SU-DHL-6 (cell line): ENCODE results near the gene NRP1.

Experiments
- H2AFZ ChIP-seq: fragments of 200-600 bp; sonication (generic); 2 replicates; pipeline ENCODE4 v1.6.1; 2014; ENCODE audit warnings: low read depth, mild to moderate bottlenecking, moderate library complexity, mixed read lengths, antibody characterized with exemption, low read length; ENCODE audit not compliant: severe bottlenecking
- H3F3A ChIP-seq: fragments of 200-600 bp; shearing (Covaris generic); 2 replicates; pipeline ENCODE4 v1.6.0; 2016; ENCODE audit warnings: antibody characterized with exemption, mild to moderate bottlenecking; ENCODE audit not compliant: insufficient read depth
- H3K27ac ChIP-seq: fragments of 200-600 bp; sonication (generic); 2 replicates; pipeline ENCODE4 v1.5.1; 2016; ENCODE audit warnings: low read depth, mild to moderate bottlenecking, low read length, moderate library complexity, mixed read lengths
- H3K27me3 ChIP-seq: fragments of 200-600 bp; sonication (generic), shearing (Covaris generic); 2 replicates; pipeline ENCODE4 v1.6.0; 2014; ENCODE audit warnings: mild to moderate bottlenecking, low read length
- H3K36me3 ChIP-seq: fragments of 200-600 bp; sonication (generic); 2 replicates; pipeline ENCODE4 v1.6.1; 2014; ENCODE audit warnings: mild to moderate bottlenecking, low read length, mixed read lengths
- H3K4me2 ChIP-seq: fragments of 300-600, 200-600 bp; shearing (Covaris generic), sonication (generic); 2 replicates; pipeline ENCODE4 v1.6.0; 2014; ENCODE audit warnings: low read length, low read depth, mild to moderate bottlenecking; ENCODE audit not compliant: poor library complexity, severe bottlenecking
- H3K4me3 ChIP-seq: fragments of 200-600 bp; sonication (generic); 2 replicates; pipeline ENCODE4 v1.5.1; 2014; ENCODE audit warnings: antibody characterized with exemption, low read length, mild to moderate bottlenecking, mixed read lengths; ENCODE audit not compliant: insufficient read depth, poor library complexity, severe bottlenecking
- H3K79me2 ChIP-seq: fragments of 200-600 bp; sonication (generic); 2 replicates; pipeline ENCODE4 v1.6.1; 2014; ENCODE audit warnings: mild to moderate bottlenecking, low read length, moderate library complexity; ENCODE audit not compliant: insufficient read depth
- H3K9ac ChIP-seq: fragments of 200-600 bp; sonication (generic); 2 replicates; pipeline ENCODE4 v1.7.0; 2014; ENCODE audit warnings: mild to moderate bottlenecking, low read length
- H3K9me2 ChIP-seq: fragments of 200-600 bp; sonication (generic); replicated peaks from 2 replicates; pipeline ENCODE4 v1.6.1; 2014; ENCODE audit warnings: low read length; ENCODE audit not compliant: insufficient read depth
- H3K9me3 ChIP-seq: fragments of 200-600 bp; sonication (generic); 2 replicates; pipeline ENCODE4 v1.6.1; 2014; ENCODE audit warnings: low read length, mixed read lengths; ENCODE audit not compliant: insufficient read depth
- H4K20me1 ChIP-seq: fragments of 200-600 bp; sonication (generic); 2 replicates; pipeline ENCODE4 v1.6.1; 2014; ENCODE audit warnings: low read depth, mild to moderate bottlenecking, antibody characterized with exemption, low read length, moderate library complexity, mixed read lengths
- EZH2phosphoT487 ChIP-seq: fragments of 200-600 bp; sonication (generic), shearing (Covaris generic); conservative IDR thresholded peaks from 2 replicates; pipeline ENCODE4 v1.6.1; 2018; ENCODE audit warnings: mild to moderate bottlenecking, antibody characterized with exemption, low read length, moderate library complexity, mixed read lengths
- TF ChIP-seq, protein P1 (sequence below): fragments of 200-600 bp; sonication (generic); IDR thresholded peaks from one replicate; pipeline ENCODE4 v1.5.1; 2017; ENCODE audit warnings: antibody characterized with exemption, mild to moderate bottlenecking, low read length, moderate library complexity; ENCODE audit not compliant: insufficient read depth, poor library complexity, severe bottlenecking

Gene NRP1

DNA sequence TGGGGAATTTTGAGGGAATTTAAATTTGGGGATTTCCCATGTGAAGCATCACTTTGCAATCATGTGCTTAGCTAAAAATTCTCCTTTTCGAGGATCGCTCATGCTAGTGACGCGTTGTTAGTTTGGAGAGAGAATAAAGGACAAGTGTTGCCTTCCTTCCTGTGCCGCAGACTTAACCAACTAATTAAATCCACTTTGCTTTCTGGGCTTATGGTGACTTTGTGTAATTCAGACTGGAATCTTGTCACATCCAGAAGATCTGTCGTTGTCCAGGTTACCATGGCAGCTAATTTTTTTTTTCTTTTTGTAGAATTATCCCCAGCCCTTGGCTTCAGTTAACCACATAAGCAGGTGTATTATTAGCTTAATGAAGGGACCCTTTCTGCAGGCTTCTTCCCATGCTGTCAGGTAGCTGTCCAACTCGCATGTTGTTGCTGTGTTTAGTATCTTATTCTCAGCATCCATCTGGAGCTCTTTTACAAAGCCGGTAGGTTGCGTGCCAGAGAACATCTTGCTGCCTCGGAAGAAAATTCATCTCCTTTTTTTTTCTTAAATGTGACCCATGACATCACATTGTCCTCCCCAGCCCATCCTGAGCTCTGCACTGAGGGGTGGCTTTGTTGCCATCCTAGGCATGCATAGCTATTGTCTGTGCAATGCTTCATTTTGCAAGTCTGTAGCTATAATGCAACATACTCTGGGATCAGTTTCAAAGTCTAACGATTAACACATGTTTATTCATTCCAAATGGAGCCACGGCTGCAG, 47.2 kb upstream of the NRP1 start:
- no peak for TF ChIP-seq EZH2phosphoT487
- TF ChIP-seq, protein P1, sequence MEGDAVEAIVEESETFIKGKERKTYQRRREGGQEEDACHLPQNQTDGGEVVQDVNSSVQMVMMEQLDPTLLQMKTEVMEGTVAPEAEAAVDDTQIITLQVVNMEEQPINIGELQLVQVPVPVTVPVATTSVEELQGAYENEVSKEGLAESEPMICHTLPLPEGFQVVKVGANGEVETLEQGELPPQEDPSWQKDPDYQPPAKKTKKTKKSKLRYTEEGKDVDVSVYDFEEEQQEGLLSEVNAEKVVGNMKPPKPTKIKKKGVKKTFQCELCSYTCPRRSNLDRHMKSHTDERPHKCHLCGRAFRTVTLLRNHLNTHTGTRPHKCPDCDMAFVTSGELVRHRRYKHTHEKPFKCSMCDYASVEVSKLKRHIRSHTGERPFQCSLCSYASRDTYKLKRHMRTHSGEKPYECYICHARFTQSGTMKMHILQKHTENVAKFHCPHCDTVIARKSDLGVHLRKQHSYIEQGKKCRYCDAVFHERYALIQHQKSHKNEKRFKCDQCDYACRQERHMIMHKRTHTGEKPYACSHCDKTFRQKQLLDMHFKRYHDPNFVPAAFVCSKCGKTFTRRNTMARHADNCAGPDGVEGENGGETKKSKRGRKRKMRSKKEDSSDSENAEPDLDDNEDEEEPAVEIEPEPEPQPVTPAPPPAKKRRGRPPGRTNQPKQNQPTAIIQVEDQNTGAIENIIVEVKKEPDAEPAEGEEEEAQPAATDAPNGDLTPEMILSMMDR: no peak
- H3K9ac ChIP-seq: no peak overlapping the region
- no peak overlapping the region for H3K4me3 ChIP-seq
- no peak overlapping the region for H2AFZ ChIP-seq
- no peaks in the 10 kb centered on the region for H4K20me1 ChIP-seq
- no peak overlapping the region for H3K27ac ChIP-seq
- no peaks in the 10 kb centered on the region for H3K36me3 ChIP-seq
- no peaks in the 10 kb centered on the region for H3K9me3 ChIP-seq
- no peaks in the 10 kb centered on the region for H3K9me2 ChIP-seq
- H3K79me2 ChIP-seq: no peaks in the 10 kb centered on the region
- H3K4me2 ChIP-seq: no peak overlapping the region
- no peaks in the 10 kb centered on the region for H3K27me3 ChIP-seq
- H3F3A ChIP-seq: no peaks in the 10 kb centered on the region

DNA sequence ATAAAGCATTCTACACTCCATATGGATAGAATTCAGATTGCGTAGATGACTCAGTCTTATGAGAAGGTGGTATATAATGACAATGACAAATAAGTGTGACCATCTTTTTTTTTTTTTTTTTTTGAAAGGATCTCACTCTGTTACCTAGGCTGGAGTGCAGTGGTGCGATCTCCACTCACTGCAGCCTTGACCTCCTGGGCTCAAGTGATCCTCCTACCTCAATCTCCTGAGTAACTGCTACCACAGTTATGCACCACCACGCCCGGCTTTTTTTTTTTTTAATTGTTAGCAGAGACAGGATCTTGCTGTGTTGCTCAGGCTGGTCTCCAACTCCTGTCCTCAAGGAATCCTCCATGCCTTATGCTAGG, 43.2 kb upstream of the NRP1 start:
- no peaks in the 10 kb centered on the region for H3K36me3 ChIP-seq
- H3K79me2 ChIP-seq: no peaks in the 10 kb centered on the region
- no peaks in the 10 kb centered on the region for H3K9me2 ChIP-seq
- H3K27me3 ChIP-seq: no peaks in the 10 kb centered on the region
- no peak overlapping the region for H3K27ac ChIP-seq
- H3K9ac ChIP-seq: no peak overlapping the region
- no peak overlapping the region for H3K4me2 ChIP-seq
- H2AFZ ChIP-seq: no peak overlapping the region
- TF ChIP-seq, protein P1: no peak
- TF ChIP-seq EZH2phosphoT487: no peak
- H4K20me1 ChIP-seq: no peaks in the 10 kb centered on the region
- no peaks in the 10 kb centered on the region for H3K9me3 ChIP-seq
- H3K4me3 ChIP-seq: no peak overlapping the region
- H3F3A ChIP-seq: no peaks in the 10 kb centered on the region

DNA sequence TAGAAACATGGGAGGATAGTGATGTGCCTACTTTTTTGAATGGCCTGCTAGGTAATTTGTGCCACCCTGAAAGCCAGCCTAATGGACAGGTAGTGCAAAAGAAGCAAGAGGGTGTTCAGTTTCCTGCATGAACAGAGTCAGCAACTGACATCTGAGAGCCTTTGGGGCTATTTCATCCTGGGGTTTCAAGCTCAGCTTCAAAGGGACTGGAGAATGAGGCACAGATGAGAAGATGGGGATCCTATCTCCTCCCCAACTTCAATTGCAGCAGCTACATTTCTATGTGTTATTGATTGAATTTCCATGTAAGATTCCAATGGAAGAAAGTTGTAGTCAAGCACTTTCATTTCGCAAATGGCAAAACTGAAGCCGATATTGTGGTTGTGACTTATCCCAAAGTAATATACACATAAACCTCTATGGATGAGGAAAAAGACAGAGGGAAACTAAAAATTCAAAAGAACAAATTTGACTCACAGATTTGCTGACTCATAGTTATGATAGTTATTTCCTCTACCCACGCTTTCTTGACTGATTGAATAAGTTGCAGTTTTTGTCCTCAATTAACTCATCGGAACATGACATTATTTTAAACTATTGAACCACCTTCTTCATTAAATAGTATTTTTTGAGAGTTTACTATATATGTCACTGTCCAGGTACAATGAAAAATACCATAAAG, 42.6 kb upstream of the NRP1 start:
- H3K4me2 ChIP-seq: no peak overlapping the region
- no peak overlapping the region for H2AFZ ChIP-seq

More for the DNA sequence above, 42.6 kb upstream of the NRP1 start:
- Histone ChIP-seq H3K36me3 (no peaks in the 10 kb centered on the region), H3F3A (no peaks in the 10 kb centered on the region), H3K79me2 (no peaks in the 10 kb centered on the region), H3K9me2 (no peaks in the 10 kb centered on the region), H3K9ac (no peak overlapping the region), H3K27me3 (no peaks in the 10 kb centered on the region), H3K27ac (no peak overlapping the region), H3K4me3 (no peak overlapping the region), H3K9me3 (no peaks in the 10 kb centered on the region), H4K20me1 (no peaks in the 10 kb centered on the region)
- no peak for TF ChIP-seq EZH2phosphoT487
- TF ChIP-seq, protein P1: no peak
